HepG2 (cell line): ENCODE data around the gene NTRK2.

Experiments
- HNRNPH1 ChIP-seq: fragments of 200-400 bp; formaldehyde crosslinking; optimal IDR thresholded peaks from 2 replicates; pipeline ENCODE3; 2017; ENCODE audit warnings: mild to moderate bottlenecking, low read depth, low read length
- RXRB ChIP-seq: IDR thresholded peaks from 2 replicates; pipeline ENCODE4 v1.6.1; 2016; ENCODE audit warnings: borderline replicate concordance, missing genetic modification reagents, missing compliant biosample characterization
- ZNF431 ChIP-seq: sonication (generic); formaldehyde crosslinking; IDR thresholded peaks from 2 replicates; pipeline ENCODE4 v1.9.0; 2022; ENCODE audit warnings: missing genetic modification reagents, low read depth, mild to moderate bottlenecking, borderline replicate concordance

- no peak for TF ChIP-seq HNRNPH1
- no peak for TF ChIP-seq RXRB (CRISPR knock-in tag)
- no peak for TF ChIP-seq ZNF431
Observed at GRCh38 chr9:84655447-84655846, 14.1 kb upstream of the NTRK2 start.
